ENCODE results near the gene POU6F2. TPM values are rescaled to one million over a fixed set of nuclear protein-coding genes. Genes with fewer than 3 reads are reported as not detected.

The POU6F2 gene
- total and polyA plus RNA-seq, 9 of the 15 experiments (the other 6 are each of a cell fraction or from before 2014, with no cell fraction given) = 0.29 to 1.5 (median 0.96) TPM

DNA sequence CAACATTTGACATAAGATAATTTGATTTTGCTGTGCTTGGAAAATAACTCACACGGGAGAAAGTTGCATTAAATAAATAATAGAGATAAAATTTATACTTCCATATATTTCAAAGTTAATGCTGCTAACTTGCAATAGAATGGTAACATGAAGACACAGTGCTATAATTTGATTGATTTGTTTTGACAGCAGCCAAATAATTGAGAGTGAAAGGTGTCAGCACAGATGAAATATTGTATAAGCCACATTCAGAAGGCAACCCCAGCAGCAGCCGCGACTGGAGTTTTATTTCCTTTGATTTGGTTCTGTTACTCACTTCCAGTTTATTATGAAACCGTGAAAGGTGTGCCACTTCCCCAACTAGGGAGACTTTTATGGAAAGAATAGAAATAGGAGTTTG, 242.2 kb downstream of the POU6F2 start:
- H3K36me3 ChIP-seq (ENCODE audit: control insufficient read depth, insufficient read depth, low read length) = no peaks in the 10 kb centered on the region
- no peak overlapping the region for H3K4me3 ChIP-seq
- in situ Hi-C loops (cut with MboI) = no loop called here
- FAIRE-seq = no peak
- WGBS (ENCODE audit: insufficient coverage, low coverage, missing lambda C conversion rate) = 7% methylated on average over 4 of the region's 4 CpGs
- no TSS peak for BruUV-seq (replicated peaks)
- intact Hi-C loops (cut with micrococcal nuclease) = no loop called here
- no peak overlapping the region for H3K27ac ChIP-seq (ENCODE audit: extremely low read depth, low read depth, low read length)
- POLR2A ChIA-PET = no interaction called here
- 0 out of 5 replicates have a peak, but pooled peaks cover 0 to 2% of the 10 kb centered on the region in 2 experiments for H3K27me3 ChIP-seq (ENCODE audit: control insufficient read depth in 2 of 2, insufficient read depth in 2 of 2, low read length in 2 of 2)
- ATAC-seq = no peak
- H3K9me1 ChIP-seq (ENCODE audit: control insufficient read depth, insufficient read depth, low read length) = no peaks in the 10 kb centered on the region
- DNase-seq (ENCODE audit: extremely low read depth in 1 of 4, low spot score in 3 of 4) = no peak
- no peaks in the 10 kb centered on the region for H3K4me1 ChIP-seq (replicated peaks in 1 of 2; ENCODE audit: control insufficient read depth in 2 of 2, insufficient read depth in 2 of 2, low read length in 2 of 2)
- no peak overlapping the region for H3K4me2 ChIP-seq (ENCODE audit: insufficient read depth, low read length)
- H3K9ac ChIP-seq (ENCODE audit: insufficient read depth in 1 of 2, low read depth in 2 of 2, low read length in 2 of 2) = no peak overlapping the region
- CTCF ChIA-PET (ENCODE audit: low intra/inter-chr PET ratio) = no interaction called here
- H2AFZ ChIP-seq (ENCODE audit: low read depth, low read length) = no peak overlapping the region
- no peaks in the 10 kb centered on the region for H3K79me2 ChIP-seq (ENCODE audit: control insufficient read depth, insufficient read depth, low read length)
- H4K20me1 ChIP-seq (replicated peaks; ENCODE audit: control insufficient read depth, insufficient read depth, low read length) = no peaks in the 10 kb centered on the region
- no peaks in the 10 kb centered on the region for H3K9me3 ChIP-seq (replicated peaks; ENCODE audit: control insufficient read depth, insufficient read depth, low read depth, low read length)
- TF ChIP-seq ASH1L (IDR thresholded peaks at IDR 0.05; ENCODE audit: borderline replicate concordance, low read depth, partially characterized antibody) = no peak
- TF ChIP-seq, protein P1, sequence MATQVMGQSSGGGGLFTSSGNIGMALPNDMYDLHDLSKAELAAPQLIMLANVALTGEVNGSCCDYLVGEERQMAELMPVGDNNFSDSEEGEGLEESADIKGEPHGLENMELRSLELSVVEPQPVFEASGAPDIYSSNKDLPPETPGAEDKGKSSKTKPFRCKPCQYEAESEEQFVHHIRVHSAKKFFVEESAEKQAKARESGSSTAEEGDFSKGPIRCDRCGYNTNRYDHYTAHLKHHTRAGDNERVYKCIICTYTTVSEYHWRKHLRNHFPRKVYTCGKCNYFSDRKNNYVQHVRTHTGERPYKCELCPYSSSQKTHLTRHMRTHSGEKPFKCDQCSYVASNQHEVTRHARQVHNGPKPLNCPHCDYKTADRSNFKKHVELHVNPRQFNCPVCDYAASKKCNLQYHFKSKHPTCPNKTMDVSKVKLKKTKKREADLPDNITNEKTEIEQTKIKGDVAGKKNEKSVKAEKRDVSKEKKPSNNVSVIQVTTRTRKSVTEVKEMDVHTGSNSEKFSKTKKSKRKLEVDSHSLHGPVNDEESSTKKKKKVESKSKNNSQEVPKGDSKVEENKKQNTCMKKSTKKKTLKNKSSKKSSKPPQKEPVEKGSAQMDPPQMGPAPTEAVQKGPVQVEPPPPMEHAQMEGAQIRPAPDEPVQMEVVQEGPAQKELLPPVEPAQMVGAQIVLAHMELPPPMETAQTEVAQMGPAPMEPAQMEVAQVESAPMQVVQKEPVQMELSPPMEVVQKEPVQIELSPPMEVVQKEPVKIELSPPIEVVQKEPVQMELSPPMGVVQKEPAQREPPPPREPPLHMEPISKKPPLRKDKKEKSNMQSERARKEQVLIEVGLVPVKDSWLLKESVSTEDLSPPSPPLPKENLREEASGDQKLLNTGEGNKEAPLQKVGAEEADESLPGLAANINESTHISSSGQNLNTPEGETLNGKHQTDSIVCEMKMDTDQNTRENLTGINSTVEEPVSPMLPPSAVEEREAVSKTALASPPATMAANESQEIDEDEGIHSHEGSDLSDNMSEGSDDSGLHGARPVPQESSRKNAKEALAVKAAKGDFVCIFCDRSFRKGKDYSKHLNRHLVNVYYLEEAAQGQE (IDR thresholded peaks at IDR 0.05; ENCODE audit: borderline replicate concordance) = no peak
- TF ChIP-seq, protein P1 (CRISPR knock-in tag; IDR thresholded peaks at IDR 0.05; ENCODE audit: low read depth) = no peak
- no peak for TF ChIP-seq POU5F1 (IDR thresholded peaks at IDR 0.05; ENCODE audit: borderline replicate concordance, low read depth, low read length, partially characterized antibody)
- no peak for TF ChIP-seq NFRKB (IDR thresholded peaks at IDR 0.05; ENCODE audit: low read depth)
- TF ChIP-seq PHB (CRISPR knock-in tag; IDR thresholded peaks at IDR 0.05) = no peak
- TF ChIP-seq ZNF165 (CRISPR knock-in tag; IDR thresholded peaks at IDR 0.05; ENCODE audit: borderline replicate concordance) = no peak
- TF ChIP-seq BRF1 (IDR thresholded peaks at IDR 0.05; ENCODE audit: borderline replicate concordance, extremely low read depth, insufficient read length) = no peak
- TF ChIP-seq, protein P2, sequence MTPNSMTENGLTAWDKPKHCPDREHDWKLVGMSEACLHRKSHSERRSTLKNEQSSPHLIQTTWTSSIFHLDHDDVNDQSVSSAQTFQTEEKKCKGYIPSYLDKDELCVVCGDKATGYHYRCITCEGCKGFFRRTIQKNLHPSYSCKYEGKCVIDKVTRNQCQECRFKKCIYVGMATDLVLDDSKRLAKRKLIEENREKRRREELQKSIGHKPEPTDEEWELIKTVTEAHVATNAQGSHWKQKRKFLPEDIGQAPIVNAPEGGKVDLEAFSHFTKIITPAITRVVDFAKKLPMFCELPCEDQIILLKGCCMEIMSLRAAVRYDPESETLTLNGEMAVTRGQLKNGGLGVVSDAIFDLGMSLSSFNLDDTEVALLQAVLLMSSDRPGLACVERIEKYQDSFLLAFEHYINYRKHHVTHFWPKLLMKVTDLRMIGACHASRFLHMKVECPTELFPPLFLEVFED (CRISPR knock-in tag; conservative IDR thresholded peaks at IDR 0.05) = no peak
- no peak for TF ChIP-seq KHSRP (IDR thresholded peaks at IDR 0.05)
- TF ChIP-seq ZNF668 (CRISPR knock-in tag; IDR thresholded peaks at IDR 0.05) = no peak
- TF ChIP-seq ZNF3 (CRISPR knock-in tag; IDR thresholded peaks at IDR 0.05) = no peak
- TF ChIP-seq PHF20 (IDR thresholded peaks at IDR 0.05; ENCODE audit: partially characterized antibody) = no peak
- no peak for TF ChIP-seq ZFX (CRISPR knock-in tag; IDR thresholded peaks at IDR 0.05)
- TF ChIP-seq POLR2AphosphoS5 (IDR thresholded peaks at IDR 0.05; ENCODE audit: control insufficient read depth, insufficient read depth, low read depth, low read length) = no peak
- no peak for TF ChIP-seq CBX1 (IDR thresholded peaks at IDR 0.05; ENCODE audit: low read depth)
